ENCODE data around the gene LPO.

Gene LPO

GRCh38 chr17:58238147-58238634 lies at the start of gene LPO:
LPO (plus strand) TSS chr17:58238584; CDS start chr17:58242980, 4,396 bp downstream.
- DNase-seq (ENCODE audit: low read depth): no peak

DNA sequence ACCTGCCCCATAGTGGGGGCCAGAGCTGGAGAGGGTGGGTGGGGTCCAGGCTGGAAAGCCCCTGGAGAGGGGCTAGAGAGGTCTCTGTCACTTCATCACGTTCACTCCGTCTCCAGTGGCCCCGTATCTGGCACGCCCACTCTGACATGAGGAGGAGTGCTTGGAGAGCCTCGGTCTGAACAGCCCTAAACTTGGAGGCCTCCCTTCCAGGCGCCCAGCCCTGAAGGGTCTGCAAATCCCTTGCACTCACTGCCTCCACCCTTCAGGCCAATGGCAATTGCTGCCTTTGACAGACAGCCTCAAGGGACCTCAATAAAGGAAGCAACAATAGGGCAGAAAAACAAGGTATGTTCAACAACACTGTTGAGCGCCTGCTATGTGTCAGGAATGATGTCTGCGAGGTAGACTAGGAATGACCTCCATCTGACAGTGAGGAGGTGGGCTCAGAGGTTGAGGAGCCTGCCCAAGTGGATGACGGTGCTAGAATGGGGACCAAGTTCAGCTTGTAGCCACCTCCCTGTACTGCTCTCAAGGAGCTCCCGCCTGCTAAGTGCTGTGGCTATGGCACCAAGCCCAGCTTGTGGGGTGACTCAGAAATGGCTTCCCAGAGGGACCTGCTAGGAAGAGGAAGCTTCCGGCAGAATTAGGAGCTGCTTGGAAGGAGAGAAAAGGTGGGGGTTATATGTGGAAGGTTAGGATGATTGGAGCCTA lies 48.8 kb upstream of the LPO start:
- peak; percentile 84 for DNase-seq (ENCODE audit: low read depth)

- no peak for DNase-seq (ENCODE audit: low read depth)
These were observed 47.0 kb upstream of the LPO start for GRCh38 chr17:58191241-58191896.

GRCh38 chr17:58192612-58193011 lies 45.8 kb upstream of the LPO start, which contains the start of gene EPX:
EPX (plus strand) TSS chr17:58192726; CDS start chr17:58192847, 121 bp downstream.
- no peak for DNase-seq (ENCODE audit: low read depth)

GRCh38 chr17:58193641-58194255 lies 44.6 kb upstream of the LPO start:
- no peak for DNase-seq (ENCODE audit: low read depth)

DNA sequence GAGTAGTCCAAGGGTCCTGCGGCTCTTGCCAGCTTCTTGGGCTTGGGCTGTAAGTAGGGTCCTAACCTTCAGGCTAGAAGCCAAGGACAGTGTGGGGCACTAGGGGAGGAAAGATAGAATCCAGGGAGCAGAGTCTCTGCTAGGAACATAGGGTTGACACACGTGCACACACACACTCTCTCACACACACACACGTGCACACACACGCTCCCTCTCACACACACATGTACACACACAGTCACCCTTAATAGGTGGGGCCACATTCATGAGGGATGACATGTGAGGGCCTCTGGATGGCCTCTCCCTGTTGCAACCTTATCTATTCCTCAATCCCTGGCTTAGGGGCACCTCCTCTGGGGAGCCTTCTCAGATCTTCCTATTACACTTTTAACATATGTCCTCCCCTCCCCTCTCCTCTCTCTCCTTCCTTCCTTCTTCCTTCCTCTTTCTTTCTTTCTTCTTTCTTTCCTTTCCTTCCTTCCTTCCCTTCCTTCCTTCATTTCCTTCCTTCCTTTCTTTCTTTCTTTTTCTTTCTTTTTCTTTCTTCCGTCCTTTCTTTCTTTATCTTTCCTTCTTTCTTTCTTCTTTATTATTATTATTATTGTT lies 42.8 kb upstream of the LPO start:
- no peak for DNase-seq (ENCODE audit: low read depth)

DNA sequence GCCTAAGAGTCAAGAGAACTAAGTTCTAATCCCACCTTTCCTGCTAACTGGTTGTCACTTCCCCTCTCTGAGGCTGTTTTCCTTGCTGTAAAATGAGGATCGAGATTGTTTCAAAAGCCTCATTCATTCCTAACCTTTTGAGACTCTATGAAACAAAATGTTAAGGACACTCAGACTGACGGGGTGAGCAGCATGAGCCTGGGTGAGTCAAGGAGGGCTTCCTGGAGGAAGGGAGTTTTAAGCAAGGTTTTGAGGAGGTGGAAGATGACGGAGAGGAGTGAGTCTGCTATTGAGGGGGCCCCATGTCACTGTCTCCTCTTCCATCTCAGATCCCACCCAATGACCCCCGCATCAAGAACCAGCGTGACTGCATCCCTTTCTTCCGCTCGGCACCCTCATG lies 41.8 kb upstream of the LPO start:
- no peak for DNase-seq (ENCODE audit: low read depth)

GRCh38 chr17:58200024-58200633 lies 38.3 kb upstream of the LPO start:
- peak; percentile 63 for DNase-seq (ENCODE audit: low read depth)

GRCh38 chr17:58202859-58203258 lies 35.5 kb upstream of the LPO start:
- DNase-seq (ENCODE audit: low read depth): no peak

- DNase-seq (ENCODE audit: low read depth): peak; percentile 9
These were observed 33.6 kb upstream of the LPO start for GRCh38 chr17:58204796-58205195.

- no peak for DNase-seq (ENCODE audit: low read depth)
These were observed 32.4 kb upstream of the LPO start for GRCh38 chr17:58205936-58206335.

GRCh38 chr17:58207451-58207850 lies 30.9 kb upstream of the LPO start:
- no peak for DNase-seq (ENCODE audit: low read depth)

- no peak for DNase-seq (ENCODE audit: low read depth)
These were observed 30.0 kb upstream of the LPO start for GRCh38 chr17:58208344-58208743.

- DNase-seq (ENCODE audit: low read depth): no peak
These were observed 27.5 kb upstream of the LPO start for GRCh38 chr17:58210922-58211321.

GRCh38 chr17:58215685-58216084 lies 22.7 kb upstream of the LPO start:
- DNase-seq (ENCODE audit: low read depth): no peak

GRCh38 chr17:58217766-58218165 lies 20.6 kb upstream of the LPO start:
- DNase-seq (ENCODE audit: low read depth): no peak

DNA sequence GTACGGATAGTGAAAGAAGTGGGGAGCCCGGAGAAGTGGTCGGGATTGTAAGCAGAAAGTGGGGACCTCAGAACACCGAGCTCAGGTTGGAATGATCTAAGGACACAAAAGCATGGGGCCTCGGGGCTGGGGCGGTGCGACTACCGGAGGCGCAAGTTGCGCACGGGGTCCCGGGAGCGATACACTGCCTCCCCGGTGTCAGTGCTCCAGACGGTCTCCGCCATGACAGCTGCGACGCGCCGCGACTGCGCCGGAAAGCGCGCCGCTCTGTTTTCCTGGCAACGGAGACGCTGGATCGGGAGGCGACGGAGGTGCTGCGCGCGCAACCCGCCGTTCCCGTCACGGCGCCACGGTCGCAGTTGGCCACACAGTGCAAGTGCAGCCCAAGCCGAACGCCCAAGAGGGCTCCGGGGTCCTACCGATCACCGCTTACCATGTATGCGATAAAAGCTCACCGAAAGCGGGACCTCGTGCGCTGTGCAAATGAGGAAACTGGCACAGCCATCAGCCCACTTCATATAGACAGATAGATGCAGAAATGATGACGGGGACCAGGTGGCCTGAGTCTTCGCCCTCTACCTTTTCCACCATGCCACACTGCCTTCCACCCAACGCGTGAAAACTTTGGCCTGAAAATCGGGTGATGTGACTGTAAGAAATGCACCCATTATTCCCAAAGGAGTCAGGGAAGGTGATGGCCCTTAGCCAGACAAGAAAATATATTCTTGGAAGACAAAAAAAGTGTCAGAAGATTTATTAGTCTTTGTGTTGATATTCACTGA lies 19.2 kb upstream of the LPO start, which contains the start of gene MKS1:
Gene MKS1, minus strand, starts transcription at position 249 of the 782 bp plus-strand sequence. Its CDS starts 25 bp downstream, at position 224.
- peak; percentile 90 for DNase-seq (ENCODE audit: low read depth)

GRCh38 chr17:58219789-58220183 lies 18.6 kb upstream of the LPO start:
- peak; percentile 19 for DNase-seq (ENCODE audit: low read depth)

DNA sequence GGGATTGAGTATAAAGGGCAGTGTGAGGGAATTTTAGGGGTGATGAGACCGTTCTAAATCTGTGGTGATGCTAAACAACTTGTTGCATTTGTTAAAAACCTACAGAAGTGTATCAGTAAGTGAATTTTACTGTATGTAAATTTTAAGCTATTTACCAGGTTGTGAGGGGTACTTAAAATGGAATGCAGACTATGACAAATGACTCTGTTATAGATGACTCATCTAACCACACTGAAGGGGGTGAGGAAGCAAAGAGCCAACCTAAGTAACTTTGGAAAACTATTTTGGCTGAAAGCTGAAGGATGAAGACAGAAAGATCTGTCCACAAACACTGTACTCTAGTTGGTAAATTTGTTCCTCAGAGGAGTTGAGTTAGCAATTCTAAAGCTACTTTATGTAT lies 14.1 kb upstream of the LPO start:
- peak; percentile 79 for DNase-seq (ENCODE audit: low read depth)

- no peak for DNase-seq (ENCODE audit: low read depth)
These were observed 10.7 kb upstream of the LPO start for GRCh38 chr17:58227733-58228132.

GRCh38 chr17:58228679-58229078 lies 9.7 kb upstream of the LPO start:
- no peak for DNase-seq (ENCODE audit: low read depth)

Data from EH (cell line).